A673 (cell line): Measurements from ENCODE around the gene APLN. TPM values are rescaled to one million over a fixed set of nuclear protein-coding genes. Genes with fewer than 3 reads are reported as not detected.

Experiments
- BruUV-seq: library from RNA; stranded (reverse); fragments of 400-500 nt; replicated peaks from 2 replicates; lab custom pipeline; 2021; lab: Mats Ljungman, UMichigan
- CTCF ChIA-PET: fragments of 300-600 bp; sonication (Branson Sonifier 250); formaldehyde crosslinking; loops from one replicate; lab custom pipeline; 2022; ENCODE audit warnings: antibody characterized with exemption; lab: Charles Lee
- POLR2A ChIA-PET: fragments of 300-600 bp; sonication (Branson Sonifier 250); formaldehyde crosslinking; loops from one replicate; lab custom pipeline; 2022; ENCODE audit warnings: antibody characterized with exemption; ENCODE audit not compliant: low non-redundant PET; lab: Charles Lee
- DNase-seq: peaks from one replicate; pipeline ENCODE4 v3.0.0-alpha.2; 2015; ENCODE audit warnings: low spot score
- H3K27ac ChIP-seq: fragments of 200-600 bp; sonication (generic); 2 replicates; pipeline ENCODE4 v1.5.1; 2016; ENCODE audit warnings: mixed run types, low read depth, mild to moderate bottlenecking, mixed read lengths, antibody characterized with exemption, low read length; ENCODE audit not compliant: poor library complexity, severe bottlenecking
- H3K27me3 ChIP-seq: fragments of 200-600 bp; sonication (generic); replicated peaks from 2 replicates; pipeline ENCODE4 v1.6.1; 2017; ENCODE audit warnings: mixed run types, low read depth, mild to moderate bottlenecking, mixed read lengths, antibody characterized with exemption, low read length; ENCODE audit not compliant: insufficient read depth, poor library complexity
- H3K36me3 ChIP-seq: fragments of 200-600 bp; sonication (generic); 2 replicates; pipeline ENCODE4 v1.6.1; 2016; ENCODE audit warnings: mixed run types, mild to moderate bottlenecking, mixed read lengths, antibody characterized with exemption, low read length; ENCODE audit not compliant: insufficient read depth, poor library complexity, severe bottlenecking
- H3K4me1 ChIP-seq: fragments of 200-600 bp; sonication (generic); 2 replicates; pipeline ENCODE4 v1.6.1; 2017; ENCODE audit warnings: mixed run types, mild to moderate bottlenecking, mixed read lengths, antibody characterized with exemption, low read length; ENCODE audit not compliant: insufficient read depth, poor library complexity, severe bottlenecking
- H3K4me3 ChIP-seq: fragments of 200-600 bp; sonication (generic); 2 replicates; pipeline ENCODE4 v1.5.1; 2016; ENCODE audit warnings: low read depth, mixed run types, mild to moderate bottlenecking, mixed read lengths, low read length; ENCODE audit not compliant: poor library complexity, severe bottlenecking
- H3K9me3 ChIP-seq: fragments of 200-600 bp; sonication (generic); 2 replicates; pipeline ENCODE4 v1.6.1; 2016; ENCODE audit warnings: mixed run types, low read depth, mild to moderate bottlenecking, mixed read lengths, antibody characterized with exemption, low read length; ENCODE audit not compliant: poor library complexity, severe bottlenecking
- EZH2 ChIP-seq: fragments of 200-600 bp; sonication (generic); IDR thresholded peaks from 2 replicates; pipeline ENCODE4 v1.6.1; 2017; ENCODE audit warnings: borderline replicate concordance, low read depth, mild to moderate bottlenecking, mixed read lengths, antibody characterized with exemption, low read length; ENCODE audit not compliant: poor library complexity, severe bottlenecking
- intact Hi-C: fragments of 100-400 bp; cut with micrococcal nuclease; formaldehyde crosslinking; loops from one replicate; pipeline ENCODE4 v1.10.0; 2022; ENCODE audit not compliant: unreplicated experiment
- total RNA-seq: library from RNA; stranded (reverse); gene quantifications from 2 replicates; pipeline ENCODE4 v1.2.3, GENCODE V29; 2021
- TF ChIP-seq, protein P1 (sequence below): fragments of 300-800, 200-600 bp; sonication (generic); conservative IDR thresholded peaks from 2 replicates; pipeline ENCODE4 v1.5.1; 2017; ENCODE audit warnings: low read depth, mild to moderate bottlenecking, antibody characterized with exemption, low read length, moderate library complexity, mixed read lengths

The APLN gene
- total RNA-seq, 1 experiment from 2014 or later, result 0.34 TPM

GRCh38 chrX:129600981-129601424 lies 53.8 kb downstream of the APLN start:
- CTCF ChIA-PET, result no interaction called here
- no peak overlapping the region for H3K27ac ChIP-seq
- H3K27me3 ChIP-seq, result no peaks in the 10 kb centered on the region
- H3K9me3 ChIP-seq, result no peaks in the 10 kb centered on the region
- TF ChIP-seq EZH2, result no peak
- TF ChIP-seq, protein P1, sequence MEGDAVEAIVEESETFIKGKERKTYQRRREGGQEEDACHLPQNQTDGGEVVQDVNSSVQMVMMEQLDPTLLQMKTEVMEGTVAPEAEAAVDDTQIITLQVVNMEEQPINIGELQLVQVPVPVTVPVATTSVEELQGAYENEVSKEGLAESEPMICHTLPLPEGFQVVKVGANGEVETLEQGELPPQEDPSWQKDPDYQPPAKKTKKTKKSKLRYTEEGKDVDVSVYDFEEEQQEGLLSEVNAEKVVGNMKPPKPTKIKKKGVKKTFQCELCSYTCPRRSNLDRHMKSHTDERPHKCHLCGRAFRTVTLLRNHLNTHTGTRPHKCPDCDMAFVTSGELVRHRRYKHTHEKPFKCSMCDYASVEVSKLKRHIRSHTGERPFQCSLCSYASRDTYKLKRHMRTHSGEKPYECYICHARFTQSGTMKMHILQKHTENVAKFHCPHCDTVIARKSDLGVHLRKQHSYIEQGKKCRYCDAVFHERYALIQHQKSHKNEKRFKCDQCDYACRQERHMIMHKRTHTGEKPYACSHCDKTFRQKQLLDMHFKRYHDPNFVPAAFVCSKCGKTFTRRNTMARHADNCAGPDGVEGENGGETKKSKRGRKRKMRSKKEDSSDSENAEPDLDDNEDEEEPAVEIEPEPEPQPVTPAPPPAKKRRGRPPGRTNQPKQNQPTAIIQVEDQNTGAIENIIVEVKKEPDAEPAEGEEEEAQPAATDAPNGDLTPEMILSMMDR, result peak; percentile 74
- no peak overlapping the region for H3K4me3 ChIP-seq
- intact Hi-C loops, result loop anchor here (10.0 kb wide), 1 partner anchor 594 kb away; no protein-coding TSS in a partner anchor
- H3K4me1 ChIP-seq, result no peaks in the 10 kb centered on the region
- POLR2A ChIA-PET, result no interaction called here
- DNase-seq, result peak; percentile 38
- H3K36me3 ChIP-seq, result no peaks in the 10 kb centered on the region
- no TSS peak for BruUV-seq

DNA sequence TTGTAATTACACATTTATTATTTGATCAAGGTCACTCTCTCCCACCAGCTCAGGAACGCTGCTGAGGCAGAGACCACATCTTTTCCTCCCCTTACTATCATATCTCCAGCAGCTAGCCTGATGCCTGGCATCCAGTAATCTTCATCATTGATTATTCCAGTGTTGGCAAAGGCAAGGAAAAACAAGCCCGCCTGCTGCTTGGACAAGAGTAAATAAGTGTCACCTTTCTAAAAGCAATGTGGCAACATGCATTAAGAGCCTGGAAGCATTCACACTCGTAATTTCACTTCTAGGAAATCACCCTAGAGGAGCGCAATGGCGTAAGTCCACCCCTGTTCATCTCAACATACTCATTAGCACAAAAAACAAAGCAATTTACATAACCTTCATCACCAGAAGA lies 54.8 kb downstream of the APLN start:
- no peaks in the 10 kb centered on the region for H3K4me1 ChIP-seq
- no peak overlapping the region for H3K4me3 ChIP-seq
- DNase-seq, result no peak
- no peaks in the 10 kb centered on the region for H3K27me3 ChIP-seq
- no peak overlapping the region for H3K27ac ChIP-seq
- no peak for TF ChIP-seq EZH2
- TF ChIP-seq, protein P1, result no peak
- intact Hi-C loops, result loop anchor here (10.0 kb wide), 1 partner anchor 595 kb away; no protein-coding TSS in a partner anchor
- no peaks in the 10 kb centered on the region for H3K9me3 ChIP-seq
- ChIA-PET CTCF (no interaction called here), POLR2A (no interaction called here)
- no TSS peak for BruUV-seq
- no peaks in the 10 kb centered on the region for H3K36me3 ChIP-seq

DNA sequence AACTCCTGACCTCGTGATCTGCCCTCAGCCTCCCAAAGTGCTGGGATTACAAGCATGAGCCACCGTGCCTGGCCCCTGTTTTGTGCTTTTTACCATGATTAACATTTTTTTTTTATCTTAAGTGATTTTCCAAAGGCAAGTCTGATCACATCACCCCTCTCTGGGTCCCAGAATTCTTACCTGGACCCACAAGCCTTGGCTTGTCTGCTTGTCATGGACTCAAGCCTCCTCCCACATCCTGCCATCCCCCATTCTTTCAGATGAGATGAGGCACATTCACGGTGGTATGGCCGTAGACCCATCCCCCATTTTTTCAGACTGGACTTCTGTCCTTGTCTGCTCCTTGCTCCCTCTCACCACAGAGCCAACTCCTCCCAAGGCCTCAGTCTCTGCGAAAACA lies 55.3 kb downstream of the APLN start:
- no TSS peak for BruUV-seq
- CTCF ChIA-PET, result no interaction called here
- DNase-seq, result no peak

More for the DNA sequence above, 55.3 kb downstream of the APLN start:
- H3K4me1 ChIP-seq, result no peaks in the 10 kb centered on the region
- H3K9me3 ChIP-seq, result no peaks in the 10 kb centered on the region
- intact Hi-C loops, result no loop called here
- TF ChIP-seq, protein P1, result no peak
- TF ChIP-seq EZH2, result no peak
- H3K27ac ChIP-seq, result no peak overlapping the region
- POLR2A ChIA-PET, result no interaction called here
- H3K27me3 ChIP-seq, result no peaks in the 10 kb centered on the region
- H3K4me3 ChIP-seq, result no peak overlapping the region
- H3K36me3 ChIP-seq, result no peaks in the 10 kb centered on the region
